Lower leg skin (tissue), 3 donors: ENCODE data around the gene ADAMTS19.

ENCODE experiments used
- CTCF ChIP-seq, 3 donors: fragments of 450-650 bp; IDR thresholded peaks; one replicate each; pipeline ENCODE4 v1.5.1; 2016; ENCODE audit warnings: antibody characterized with exemption in 3 of 3, mild to moderate bottlenecking in 3 of 3, moderate library complexity in 2 of 3
- POLR2A ChIP-seq, 2 donors: fragments of 450-650 bp; IDR thresholded peaks; one replicate each; pipeline ENCODE4 v1.6.1; 2016 to 2017; ENCODE audit warnings: antibody characterized with exemption in 2 of 2, mild to moderate bottlenecking in 1 of 2, moderate library complexity in 1 of 2

GRCh38 chr5:129500101-129500500 lies 40.0 kb downstream of the ADAMTS19 start:
- TF ChIP-seq CTCF (IDR thresholded peaks at IDR 0.05) (no peak), POLR2A (IDR thresholded peaks at IDR 0.05) (no peak)
